HCT116 (cell line): Measurements from ENCODE around the gene GRIFIN. TPM values are rescaled to one million over a fixed set of nuclear protein-coding genes. Genes with fewer than 3 reads are reported as not detected.

ENCODE experiments used
- ATAC-seq: fragments of 200-7000 bp; cut with Tn5 transposase; 2 replicates; pipeline ENCODE4 v1.9.1; 2020; ENCODE audit warnings: mild to moderate bottlenecking, moderate library complexity
- BruUV-seq: library from RNA; stranded (reverse); fragments of 400-500 nt; replicated peaks from 2 replicates; lab custom pipeline; 2021; lab: Mats Ljungman, UMichigan
- CTCF ChIA-PET: fragments of 300-600 bp; sonication (Branson Sonifier 250); formaldehyde crosslinking; loops from one replicate; lab custom pipeline; 2021; ENCODE audit warnings: antibody characterized with exemption; lab: Charles Lee
- POLR2A ChIA-PET: fragments of 300-600, 350-600 bp; sonication (Branson Sonifier 250); formaldehyde crosslinking; loops from one replicate; lab custom pipeline; 2021; ENCODE audit warnings: antibody characterized with exemption; lab: Charles Lee
- RAD21 ChIA-PET, 2 experiments: fragments of 300-600 bp; sonication (Branson Sonifier 250); formaldehyde crosslinking; loops; one replicate each; lab custom pipeline; 2023; ENCODE audit warnings: low total read pairs in 2 of 2; ENCODE audit not compliant: uncharacterized antibody in 2 of 2, unreplicated experiment in 2 of 2, low non-redundant PET in 1 of 2; lab: Charles Lee
- DNase-seq: peaks from one replicate; pipeline ENCODE4 v3.0.0-alpha.2; 2010; ENCODE audit warnings: low read depth, low spot score
- H2AFZ ChIP-seq: fragments of 200-600 bp; shearing (Covaris generic), sonication (generic); 2 replicates; pipeline ENCODE4 v1.6.1; 2017; ENCODE audit warnings: low read depth, mixed run types, mixed read lengths, antibody characterized with exemption, low read length; ENCODE audit not compliant: poor library complexity, severe bottlenecking
- H3K27ac ChIP-seq: 2 replicates; pipeline ENCODE4 v1.5.1; 2012; ENCODE audit warnings: low read depth, low read length
- H3K27me3 ChIP-seq: fragments of 200-600 bp; sonication (generic); 2 replicates; pipeline ENCODE4 v1.6.1; 2016; ENCODE audit warnings: mixed run types, low read length, mixed read lengths; ENCODE audit not compliant: insufficient read depth
- H3K36me3 ChIP-seq, 2 experiments: fragments of 200-500 bp in 1 of 2; fragments of 200-600 bp in 1 of 2; sonication (Bioruptor generic) in 1 of 2; sonication (generic) in 1 of 2; 2 replicates each; pipeline versions ENCODE4 v1.5.1 to v1.6.1; 2014 to 2016; ENCODE audit warnings: low read length in 2 of 2, inconsistent platforms in 1 of 2, mixed read lengths in 1 of 2, mixed run types in 1 of 2; ENCODE audit not compliant: insufficient read depth in 2 of 2, control insufficient read depth in 1 of 2
- H3K4me1 ChIP-seq, 2 experiments: fragments of 200-600 bp in 1 of 2; sonication (generic) in 1 of 2; 2 replicates each; pipeline versions ENCODE4 v1.5.1 to v1.6.1; 2012 to 2017; ENCODE audit warnings: low read length in 2 of 2, inconsistent platforms in 1 of 2, mild to moderate bottlenecking in 1 of 2, mixed read lengths in 1 of 2, mixed run types in 1 of 2, moderate library complexity in 1 of 2; ENCODE audit not compliant: insufficient read depth in 2 of 2, control insufficient read depth in 1 of 2
- H3K4me2 ChIP-seq: fragments of 200-600 bp; sonication (generic); 2 replicates; pipeline ENCODE4 v1.6.1; 2017; ENCODE audit warnings: mixed run types, low read length, mixed read lengths
- H3K4me3 ChIP-seq, 2 experiments: fragments of 200-600 bp in 1 of 2; sonication (generic) in 1 of 2; replicated peaks in 1 of 2; 2 replicates each; pipeline ENCODE4 v1.5.1; 2011 to 2016; ENCODE audit warnings: low read length in 2 of 2, control low read depth in 1 of 2, low read depth in 1 of 2, mild to moderate bottlenecking in 1 of 2, mixed read lengths in 1 of 2, mixed run types in 1 of 2
- H3K79me2 ChIP-seq: fragments of 200-600 bp; sonication (generic); 2 replicates; pipeline ENCODE4 v1.6.1; 2017; ENCODE audit warnings: mild to moderate bottlenecking, mixed run types, low read length, moderate library complexity, mixed read lengths; ENCODE audit not compliant: insufficient read depth
- H3K9ac ChIP-seq: fragments of 200-600 bp; sonication (generic); 2 replicates; pipeline ENCODE4 v1.6.1; 2016; ENCODE audit warnings: low read length, mixed read lengths
- H3K9me2 ChIP-seq: fragments of 200-600 bp; sonication (generic), shearing (Covaris generic); 2 replicates; pipeline ENCODE4 v1.6.1; 2017; ENCODE audit warnings: mixed run types, mild to moderate bottlenecking, moderate library complexity; ENCODE audit not compliant: insufficient read depth
- H3K9me3 ChIP-seq, 2 experiments: fragments of 200-500 bp in 1 of 2; fragments of 200-600 bp in 1 of 2; sonication (Bioruptor generic) in 1 of 2; sonication (generic) in 1 of 2; 2 replicates each; pipeline ENCODE4 v1.6.1; 2014 to 2017; ENCODE audit warnings: low read length in 2 of 2, mixed read lengths in 2 of 2, inconsistent platforms in 1 of 2, low read depth in 1 of 2, mild to moderate bottlenecking in 1 of 2, mixed run types in 1 of 2, moderate library complexity in 1 of 2; ENCODE audit not compliant: control insufficient read depth in 1 of 2, insufficient read depth in 1 of 2
- H4K20me1 ChIP-seq: fragments of 200-600 bp; sonication (generic), shearing (Covaris generic); 2 replicates; pipeline ENCODE4 v1.6.1; 2017; ENCODE audit warnings: mixed run types, mild to moderate bottlenecking, moderate library complexity; ENCODE audit not compliant: insufficient read depth
- CBX3 ChIP-seq: IDR thresholded peaks from 2 replicates; pipeline ENCODE4 v1.6.1; 2012; ENCODE audit warnings: low read depth
- CEBPB ChIP-seq: IDR thresholded peaks from 2 replicates; pipeline ENCODE4 v1.6.1; 2012; ENCODE audit warnings: low read depth
- EGR1 ChIP-seq: IDR thresholded peaks from 2 replicates; pipeline ENCODE4 v1.6.1; 2012; ENCODE audit warnings: low read depth
- ELF1 ChIP-seq: IDR thresholded peaks from 2 replicates; pipeline ENCODE4 v1.6.1; 2012; ENCODE audit warnings: low read depth, borderline replicate concordance
- FOSL1 ChIP-seq: IDR thresholded peaks from 2 replicates; pipeline ENCODE4 v1.6.1; 2012; ENCODE audit warnings: low read depth
- JUND ChIP-seq: IDR thresholded peaks from 2 replicates; pipeline ENCODE4 v1.6.1; 2012
- POLR2AphosphoS5 ChIP-seq: IDR thresholded peaks from 2 replicates; pipeline ENCODE4 v1.6.1; 2011; ENCODE audit warnings: mild to moderate bottlenecking, low read depth, low read length, moderate library complexity
- RAD21 ChIP-seq: IDR thresholded peaks from 2 replicates; pipeline ENCODE4 v1.6.1; 2012; ENCODE audit warnings: low read depth, mild to moderate bottlenecking
- SIN3A ChIP-seq: IDR thresholded peaks from 2 replicates; pipeline ENCODE4 v1.6.1; 2012; ENCODE audit warnings: low read depth
- SP1 ChIP-seq: IDR thresholded peaks from 2 replicates; pipeline ENCODE4 v1.6.1; 2012; ENCODE audit warnings: low read depth
- SRF ChIP-seq: IDR thresholded peaks from 2 replicates; pipeline ENCODE4 v1.6.1; 2012; ENCODE audit warnings: low read depth
- TCF7L2 ChIP-seq: IDR thresholded peaks from 2 replicates; pipeline ENCODE4 v1.7.0; 2011; ENCODE audit warnings: borderline replicate concordance, inconsistent platforms; ENCODE audit not compliant: insufficient read depth, insufficient read length; ENCODE audit errors: extremely low read depth
- YY1 ChIP-seq: IDR thresholded peaks from 2 replicates; pipeline ENCODE4 v1.6.1; 2011; ENCODE audit warnings: low read length, low read depth, moderate library complexity, mild to moderate bottlenecking; ENCODE audit not compliant: insufficient replicate concordance; ENCODE audit errors: extremely low read depth
- ZFX ChIP-seq: fragments of 450-650 bp; IDR thresholded peaks from 2 replicates; pipeline ENCODE4 v1.6.1; 2017
- intact Hi-C: fragments of 100-400 bp; cut with micrococcal nuclease; formaldehyde crosslinking; loops from 2 replicates; pipeline ENCODE4 v1.10.0; 2022
- total RNA-seq: library from RNA; stranded (reverse); gene quantifications from one replicate; pipeline ENCODE4 v1.2.1, GENCODE V29; 2021; ENCODE audit not compliant: unreplicated experiment
- TF ChIP-seq, protein P1 (sequence below): IDR thresholded peaks from 2 replicates; pipeline ENCODE4 v1.6.1; 2012; ENCODE audit warnings: low read depth
- TF ChIP-seq, protein P2 (sequence below): IDR thresholded peaks from 2 replicates; pipeline ENCODE4 v1.6.1; 2012
- TF ChIP-seq, protein P3 (sequence below): IDR thresholded peaks from 2 replicates; pipeline ENCODE4 v1.6.1; 2011; ENCODE audit warnings: mild to moderate bottlenecking, low read length, moderate library complexity; ENCODE audit not compliant: insufficient replicate concordance; ENCODE audit errors: extremely low read depth

Gene GRIFIN
- total RNA-seq, 1 experiment from 2014 or later = not detected

DNA sequence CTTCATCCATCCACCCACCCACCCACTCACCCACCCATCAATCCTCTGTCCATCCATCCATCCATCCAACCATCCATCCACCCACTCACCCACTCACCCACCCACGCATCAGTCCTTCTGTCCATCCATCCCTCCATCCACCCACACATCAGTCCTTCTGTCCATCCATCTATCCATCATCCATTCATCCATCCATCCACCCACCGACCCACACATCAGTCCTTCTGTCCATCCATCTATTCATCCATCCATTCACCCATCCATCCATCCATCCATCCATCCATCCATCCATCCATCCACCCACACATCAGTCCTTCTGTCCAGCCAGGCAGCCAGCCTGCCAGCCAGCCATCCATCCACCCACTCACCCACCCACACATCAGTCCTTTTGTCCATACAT, 15.8 kb upstream of the GRIFIN start:
- no TSS peak for BruUV-seq
- Histone ChIP-seq H3K36me3 (no peaks in the 10 kb centered on the region), H3K27ac (no peak overlapping the region), H3K4me2 (no peak overlapping the region), H3K9me2 (no peaks in the 10 kb centered on the region), H3K79me2 (no peaks in the 10 kb centered on the region), H2AFZ (no peak overlapping the region), H3K9ac (no peak overlapping the region), H3K4me1 (no peaks in the 10 kb centered on the region; a peak in 1 of 4 replicates), H3K27me3 (no peaks in the 10 kb centered on the region), H3K9me3 (no peaks in the 10 kb centered on the region), H4K20me1 (no peaks in the 10 kb centered on the region), H3K4me3 (no peak overlapping the region)
- DNase-seq (no peak), ATAC-seq (no peak)
- POLR2A ChIA-PET = no interaction called here
- RAD21 ChIA-PET = no interaction called here
- CTCF ChIA-PET = no interaction called here
- no peak for TF ChIP-seq POLR2AphosphoS5
- TF ChIP-seq, protein P1, sequence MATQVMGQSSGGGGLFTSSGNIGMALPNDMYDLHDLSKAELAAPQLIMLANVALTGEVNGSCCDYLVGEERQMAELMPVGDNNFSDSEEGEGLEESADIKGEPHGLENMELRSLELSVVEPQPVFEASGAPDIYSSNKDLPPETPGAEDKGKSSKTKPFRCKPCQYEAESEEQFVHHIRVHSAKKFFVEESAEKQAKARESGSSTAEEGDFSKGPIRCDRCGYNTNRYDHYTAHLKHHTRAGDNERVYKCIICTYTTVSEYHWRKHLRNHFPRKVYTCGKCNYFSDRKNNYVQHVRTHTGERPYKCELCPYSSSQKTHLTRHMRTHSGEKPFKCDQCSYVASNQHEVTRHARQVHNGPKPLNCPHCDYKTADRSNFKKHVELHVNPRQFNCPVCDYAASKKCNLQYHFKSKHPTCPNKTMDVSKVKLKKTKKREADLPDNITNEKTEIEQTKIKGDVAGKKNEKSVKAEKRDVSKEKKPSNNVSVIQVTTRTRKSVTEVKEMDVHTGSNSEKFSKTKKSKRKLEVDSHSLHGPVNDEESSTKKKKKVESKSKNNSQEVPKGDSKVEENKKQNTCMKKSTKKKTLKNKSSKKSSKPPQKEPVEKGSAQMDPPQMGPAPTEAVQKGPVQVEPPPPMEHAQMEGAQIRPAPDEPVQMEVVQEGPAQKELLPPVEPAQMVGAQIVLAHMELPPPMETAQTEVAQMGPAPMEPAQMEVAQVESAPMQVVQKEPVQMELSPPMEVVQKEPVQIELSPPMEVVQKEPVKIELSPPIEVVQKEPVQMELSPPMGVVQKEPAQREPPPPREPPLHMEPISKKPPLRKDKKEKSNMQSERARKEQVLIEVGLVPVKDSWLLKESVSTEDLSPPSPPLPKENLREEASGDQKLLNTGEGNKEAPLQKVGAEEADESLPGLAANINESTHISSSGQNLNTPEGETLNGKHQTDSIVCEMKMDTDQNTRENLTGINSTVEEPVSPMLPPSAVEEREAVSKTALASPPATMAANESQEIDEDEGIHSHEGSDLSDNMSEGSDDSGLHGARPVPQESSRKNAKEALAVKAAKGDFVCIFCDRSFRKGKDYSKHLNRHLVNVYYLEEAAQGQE = no peak
- TF ChIP-seq, protein P2, sequence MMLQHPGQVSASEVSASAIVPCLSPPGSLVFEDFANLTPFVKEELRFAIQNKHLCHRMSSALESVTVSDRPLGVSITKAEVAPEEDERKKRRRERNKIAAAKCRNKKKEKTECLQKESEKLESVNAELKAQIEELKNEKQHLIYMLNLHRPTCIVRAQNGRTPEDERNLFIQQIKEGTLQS = no peak
- no peak for TF ChIP-seq ZFX
- TF ChIP-seq TCF7L2 = no peak
- intact Hi-C loops = no loop called here

DNA sequence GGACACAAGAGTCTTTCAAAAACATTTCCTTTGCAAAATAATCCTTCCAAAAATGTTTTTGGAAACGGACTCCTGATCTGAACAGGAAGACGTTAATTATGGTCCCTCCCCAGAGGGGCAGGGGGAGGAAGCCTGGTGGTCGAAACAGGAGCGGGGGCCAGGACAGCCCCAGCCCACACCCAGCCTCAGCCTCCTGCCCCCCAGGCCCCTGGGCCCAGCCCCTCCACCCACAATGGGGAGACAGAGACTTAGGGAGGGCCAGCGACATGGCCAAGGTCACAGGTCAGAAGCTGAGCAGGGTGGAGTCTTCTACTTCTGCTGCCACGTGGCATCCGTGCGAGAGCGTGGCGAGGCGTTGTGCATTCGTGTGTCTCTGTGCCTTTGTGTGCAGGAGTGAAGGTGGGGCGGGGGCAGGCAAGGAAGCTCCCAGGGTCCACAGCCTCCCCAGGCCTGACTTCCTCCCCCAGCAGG, 14.0 kb upstream of the GRIFIN start:
- Histone ChIP-seq H3K27me3 (no peaks in the 10 kb centered on the region), H3K9me2 (no peaks in the 10 kb centered on the region), H2AFZ (no peak overlapping the region), H3K9ac (no peak overlapping the region), H3K9me3 (no peaks in the 10 kb centered on the region), H4K20me1 (no peaks in the 10 kb centered on the region), H3K79me2 (no peaks in the 10 kb centered on the region), H3K27ac (no peak overlapping the region), H3K4me1 (no peaks in the 10 kb centered on the region; a peak in 1 of 4 replicates), H3K4me3 (no peak overlapping the region), H3K36me3 (no peaks in the 10 kb centered on the region), H3K4me2 (no peak overlapping the region)
- POLR2A ChIA-PET = no interaction called here
- CTCF ChIA-PET = no interaction called here
- no TSS peak for BruUV-seq
- intact Hi-C loops = no loop called here
- DNase-seq = no peak
- no peak for ATAC-seq
- RAD21 ChIA-PET = no interaction called here
- no peak for TF ChIP-seq ELF1
- TF ChIP-seq, protein P3, sequence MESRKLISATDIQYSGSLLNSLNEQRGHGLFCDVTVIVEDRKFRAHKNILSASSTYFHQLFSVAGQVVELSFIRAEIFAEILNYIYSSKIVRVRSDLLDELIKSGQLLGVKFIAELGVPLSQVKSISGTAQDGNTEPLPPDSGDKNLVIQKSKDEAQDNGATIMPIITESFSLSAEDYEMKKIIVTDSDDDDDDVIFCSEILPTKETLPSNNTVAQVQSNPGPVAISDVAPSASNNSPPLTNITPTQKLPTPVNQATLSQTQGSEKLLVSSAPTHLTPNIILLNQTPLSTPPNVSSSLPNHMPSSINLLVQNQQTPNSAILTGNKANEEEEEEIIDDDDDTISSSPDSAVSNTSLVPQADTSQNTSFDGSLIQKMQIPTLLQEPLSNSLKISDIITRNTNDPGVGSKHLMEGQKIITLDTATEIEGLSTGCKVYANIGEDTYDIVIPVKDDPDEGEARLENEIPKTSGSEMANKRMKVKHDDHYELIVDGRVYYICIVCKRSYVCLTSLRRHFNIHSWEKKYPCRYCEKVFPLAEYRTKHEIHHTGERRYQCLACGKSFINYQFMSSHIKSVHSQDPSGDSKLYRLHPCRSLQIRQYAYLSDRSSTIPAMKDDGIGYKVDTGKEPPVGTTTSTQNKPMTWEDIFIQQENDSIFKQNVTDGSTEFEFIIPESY = no peak
- TF ChIP-seq SP1 = no peak
- no peak for TF ChIP-seq SRF
- TF ChIP-seq YY1 = no peak
- no peak for TF ChIP-seq FOSL1
- no peak for TF ChIP-seq CBX3
- no peak for TF ChIP-seq EGR1
- TF ChIP-seq JUND = no peak
- TF ChIP-seq SIN3A = no peak
- TF ChIP-seq RAD21 = no peak
- TF ChIP-seq TCF7L2 = no peak
- TF ChIP-seq POLR2AphosphoS5 = no peak
- TF ChIP-seq CEBPB = no peak
